NCI-H226 (cell line): Measurements from ENCODE around the gene MAPK8IP3.
"Not testable (repeated sequence)": the region's sequence is repeated elsewhere in the genome, so short reads cannot be mapped to it uniquely, and the experiment has no call there.

Experiments
- DNase-seq: peaks from one replicate; pipeline ENCODE4 v3.0.0-alpha.2; 2015

The MAPK8IP3 gene

DNA sequence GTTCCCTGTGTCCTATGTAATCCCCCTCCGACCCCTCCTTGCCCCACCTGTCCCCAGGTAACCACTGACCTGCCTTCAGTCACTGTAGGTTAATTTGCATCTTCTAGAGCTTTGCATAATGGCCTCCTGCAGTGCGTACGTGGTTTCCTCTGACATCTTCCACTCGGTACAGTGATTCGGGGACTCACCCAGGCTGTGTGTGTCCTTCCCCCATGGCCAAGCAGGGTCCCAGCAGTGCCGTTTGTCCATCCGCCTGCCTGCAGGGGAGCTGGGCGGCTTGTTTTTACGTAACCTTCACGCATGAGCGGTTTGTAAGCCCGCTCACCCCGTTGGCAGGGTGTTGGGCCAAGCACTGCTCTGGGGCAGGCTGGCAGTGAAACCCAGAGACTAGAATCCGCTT lies 7.9 kb downstream of the MAPK8IP3 start:
- DNase-seq = no peak

DNA sequence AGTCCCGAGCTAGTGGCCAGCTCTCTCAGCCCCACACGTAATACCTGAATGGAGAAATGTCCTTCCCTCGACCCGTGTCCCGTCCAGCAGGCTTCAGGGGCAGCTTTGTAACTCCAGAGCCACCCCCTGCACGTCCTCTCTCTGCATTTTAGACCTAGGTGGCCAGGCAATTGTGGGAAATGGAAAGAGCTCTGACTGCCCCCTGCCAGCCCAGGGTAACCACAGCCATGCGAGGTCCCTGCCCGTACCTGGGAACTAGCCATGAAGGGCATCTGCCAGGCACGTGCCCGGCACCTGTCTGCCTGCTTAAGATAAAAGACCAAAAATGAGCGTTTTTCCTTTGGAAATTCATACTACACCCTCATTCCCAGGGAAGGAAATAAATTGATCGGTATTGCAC lies 9.2 kb downstream of the MAPK8IP3 start:
- no peak for DNase-seq

DNA sequence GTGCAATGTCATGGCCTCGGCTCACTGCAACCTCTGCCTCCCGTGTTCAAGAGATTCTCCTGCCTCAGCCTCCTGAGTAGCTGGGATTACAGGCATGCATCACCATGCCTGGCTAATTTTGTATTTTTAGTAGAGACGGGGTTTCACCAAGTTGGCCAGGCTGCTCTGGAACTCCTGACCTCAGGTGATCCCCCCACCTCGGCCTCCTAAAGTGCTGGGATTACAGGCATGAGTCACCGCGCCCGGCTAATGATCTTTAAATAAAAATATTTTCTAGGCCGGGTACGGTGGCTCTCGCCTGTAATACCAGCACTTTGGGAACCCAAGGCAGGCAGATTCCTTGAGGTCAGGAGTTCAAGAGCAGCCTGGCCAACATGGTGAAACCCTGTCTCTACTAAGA lies 12.2 kb downstream of the MAPK8IP3 start:
- not testable (repeated sequence) for DNase-seq

DNA sequence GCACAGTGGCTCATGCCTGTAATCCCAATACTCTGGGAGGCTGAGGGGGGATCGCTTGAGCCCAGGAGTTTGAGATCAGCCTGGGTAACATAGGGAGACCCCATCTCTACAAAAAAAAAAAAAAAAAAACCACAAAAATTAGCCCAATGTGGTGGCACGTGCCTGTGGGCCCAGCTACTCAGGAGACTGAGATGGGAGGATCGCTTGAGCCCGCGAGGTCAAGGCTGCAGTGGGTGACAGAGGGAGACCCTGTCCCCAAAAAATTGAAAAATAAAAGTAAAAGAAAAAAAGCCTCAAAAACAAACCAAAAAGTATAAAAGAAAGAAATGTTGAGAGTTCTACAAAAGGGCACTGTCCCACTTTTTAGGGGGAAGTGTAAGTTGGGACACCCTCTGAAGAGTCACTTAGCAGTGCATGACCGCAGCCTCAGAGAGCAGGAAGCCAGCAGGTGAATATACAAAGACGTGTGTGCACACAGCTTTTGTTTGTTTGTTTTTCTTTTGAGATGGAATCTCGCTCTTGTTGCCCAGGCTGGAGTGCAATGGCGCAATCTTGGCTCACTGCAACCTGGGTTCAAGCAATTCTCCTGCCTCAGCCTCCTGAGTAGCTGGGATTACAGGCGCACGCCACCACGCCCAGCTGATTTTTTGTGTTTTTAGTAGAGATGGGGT lies 13.7 kb downstream of the MAPK8IP3 start:
- not testable (repeated sequence) for DNase-seq

DNA sequence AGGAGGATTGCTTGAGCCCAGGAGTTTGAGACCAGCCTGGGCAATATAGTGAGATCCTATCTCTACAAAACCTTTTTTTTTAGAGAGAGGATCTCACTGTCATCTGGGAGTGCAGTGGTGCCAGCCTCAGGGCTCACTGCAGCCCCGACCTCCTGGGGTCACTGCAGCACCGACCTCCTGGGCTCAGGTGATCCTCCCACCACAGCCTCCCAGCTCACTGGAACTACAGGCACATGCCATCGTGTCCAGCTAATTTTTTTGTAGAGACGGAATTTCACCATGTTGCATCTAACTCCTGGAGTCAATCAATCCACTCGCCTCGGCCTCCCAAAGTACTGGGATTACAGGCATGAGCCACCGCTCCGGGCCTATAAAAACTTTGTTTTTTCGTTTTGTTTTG lies 15.4 kb downstream of the MAPK8IP3 start:
- no peak for DNase-seq

DNA sequence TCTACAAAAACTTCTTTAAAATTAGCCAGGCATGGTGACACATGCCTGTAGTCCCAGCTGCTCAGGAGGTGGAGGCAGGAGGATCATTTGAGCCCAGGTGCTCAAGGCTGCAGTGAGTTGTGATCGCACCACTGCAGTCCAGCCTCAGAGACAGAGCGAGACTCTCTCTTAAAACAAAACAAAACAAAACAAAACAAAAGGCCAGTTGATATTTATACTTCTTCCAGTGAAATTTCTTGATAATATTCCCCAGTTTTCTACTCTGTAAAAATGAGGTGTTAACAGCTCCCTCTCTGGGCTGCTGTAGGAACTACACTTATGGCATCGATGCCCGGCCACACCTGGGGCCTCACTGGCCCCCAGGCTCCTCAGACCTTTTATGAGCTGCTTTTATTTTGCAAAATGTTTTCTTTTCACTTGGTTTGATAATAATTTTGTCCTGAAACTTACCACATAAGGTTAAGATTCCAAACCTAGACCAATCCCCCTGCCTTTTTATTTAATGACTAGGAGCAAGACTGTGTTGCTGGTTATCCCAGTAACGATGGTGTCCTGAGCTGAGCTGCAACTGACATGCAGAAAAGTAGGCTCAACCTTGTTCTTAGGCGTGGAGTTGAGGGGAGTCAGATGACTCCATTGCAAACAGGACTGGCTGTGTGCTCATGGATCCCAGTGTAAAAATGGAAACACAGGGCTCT lies 17.6 kb downstream of the MAPK8IP3 start:
- DNase-seq = peak; percentile 8

DNA sequence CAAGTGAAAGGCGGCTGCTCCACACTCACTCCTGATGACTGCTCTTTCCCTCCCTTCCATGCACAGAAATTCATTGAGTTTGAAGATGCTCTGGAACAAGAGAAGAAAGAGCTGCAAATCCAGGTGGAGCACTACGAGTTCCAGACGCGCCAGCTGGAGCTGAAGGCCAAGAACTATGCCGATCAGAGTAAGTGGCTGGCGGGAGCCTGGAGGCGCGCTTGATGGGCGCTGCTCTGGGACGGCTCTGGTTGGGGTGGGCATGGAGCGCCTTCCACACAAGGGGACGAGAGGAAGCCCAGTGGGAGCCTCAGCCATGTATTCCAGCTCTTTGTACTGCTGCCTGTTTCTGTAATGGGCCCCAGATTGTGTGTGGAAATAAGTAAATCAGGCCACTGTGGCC lies 18.5 kb downstream of the MAPK8IP3 start:
- no peak for DNase-seq

DNA sequence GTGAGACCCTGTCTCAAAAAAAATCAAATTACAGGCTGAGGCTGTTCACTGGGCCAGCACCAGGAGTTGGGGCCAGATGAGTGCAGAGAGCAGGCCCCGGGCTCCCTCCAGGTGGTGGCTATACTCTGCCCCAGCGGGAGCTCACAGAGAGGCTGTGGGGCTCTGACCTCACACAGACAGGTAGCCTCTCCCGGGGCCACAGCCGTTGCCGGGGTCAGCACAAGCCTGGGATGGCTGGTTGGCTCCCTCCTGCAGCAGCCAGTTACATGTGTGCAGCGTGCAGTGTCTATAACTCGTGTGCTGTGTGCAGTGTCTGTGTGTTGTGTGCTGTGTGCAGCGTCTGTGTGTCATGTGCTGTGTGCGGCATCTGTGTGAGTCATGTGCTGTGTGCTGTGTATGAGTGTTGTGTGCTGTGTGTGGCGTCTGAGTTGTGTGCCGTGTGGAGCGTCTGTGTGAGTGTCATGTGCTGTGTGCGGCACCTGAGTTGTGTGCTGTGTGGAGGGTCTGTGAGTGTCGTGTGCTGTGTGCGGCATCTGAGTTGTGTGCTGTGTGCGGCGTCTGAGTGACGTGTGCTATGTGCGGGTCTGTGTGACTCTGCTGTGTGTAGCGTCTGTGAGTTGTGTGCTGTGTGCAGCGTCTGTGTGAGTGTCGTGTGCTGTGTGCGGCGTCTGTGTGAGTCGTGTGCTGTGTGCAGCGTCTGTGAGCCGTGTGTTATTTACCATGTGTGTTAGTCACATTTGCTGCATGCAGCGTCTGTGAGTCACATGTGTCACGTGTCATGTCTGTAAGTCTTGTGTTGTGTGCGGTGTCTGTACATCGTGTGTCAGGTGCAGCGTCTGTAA lies 20.9 kb downstream of the MAPK8IP3 start:
- DNase-seq = no peak

DNA sequence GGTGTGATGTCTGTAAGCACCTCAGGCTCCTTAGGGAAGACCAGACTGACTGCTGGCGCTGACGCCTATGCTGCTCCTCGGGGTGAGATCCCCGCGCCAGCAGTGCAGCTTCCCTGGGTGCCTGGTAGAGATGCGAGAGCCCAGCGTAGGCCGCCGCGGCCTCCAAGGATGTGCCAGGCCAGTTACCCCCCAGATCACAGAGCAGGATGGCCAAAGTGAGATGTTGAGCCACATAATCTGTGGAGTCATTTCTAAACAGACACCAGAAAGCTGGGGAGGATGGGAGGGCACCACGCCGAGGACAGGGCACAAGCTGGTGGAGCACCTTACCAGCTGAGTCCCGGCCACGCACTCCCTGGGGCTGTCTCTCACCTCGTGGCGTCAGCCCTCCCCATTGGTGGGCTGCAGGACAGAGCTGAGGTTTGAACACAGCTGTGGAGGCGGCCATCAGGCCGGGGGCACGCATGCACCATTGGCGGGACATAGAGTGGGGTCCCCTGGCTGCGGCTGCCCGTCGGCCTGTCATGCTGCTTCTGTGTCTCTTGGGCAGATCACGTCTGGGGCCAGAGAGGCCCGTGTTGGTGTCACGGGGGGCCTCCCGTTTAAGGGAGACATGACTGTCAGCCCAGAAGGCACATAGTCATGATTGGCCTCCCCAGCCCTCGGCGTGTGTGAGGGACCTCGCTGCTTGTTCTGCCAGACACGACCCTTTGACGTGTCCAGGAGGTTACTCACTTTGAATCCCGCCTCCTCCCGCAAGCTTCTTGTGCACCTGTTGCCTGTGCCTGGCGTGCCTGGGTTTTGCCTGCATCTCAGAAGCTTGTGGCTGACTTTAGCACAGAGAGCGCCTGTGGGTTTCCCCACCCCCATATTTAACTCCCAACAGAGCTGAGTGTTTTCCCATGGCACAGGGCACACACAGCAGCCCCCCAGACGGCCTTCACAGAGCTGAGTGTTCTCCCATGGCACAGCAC lies 21.9 kb downstream of the MAPK8IP3 start:
- no peak for DNase-seq

DNA sequence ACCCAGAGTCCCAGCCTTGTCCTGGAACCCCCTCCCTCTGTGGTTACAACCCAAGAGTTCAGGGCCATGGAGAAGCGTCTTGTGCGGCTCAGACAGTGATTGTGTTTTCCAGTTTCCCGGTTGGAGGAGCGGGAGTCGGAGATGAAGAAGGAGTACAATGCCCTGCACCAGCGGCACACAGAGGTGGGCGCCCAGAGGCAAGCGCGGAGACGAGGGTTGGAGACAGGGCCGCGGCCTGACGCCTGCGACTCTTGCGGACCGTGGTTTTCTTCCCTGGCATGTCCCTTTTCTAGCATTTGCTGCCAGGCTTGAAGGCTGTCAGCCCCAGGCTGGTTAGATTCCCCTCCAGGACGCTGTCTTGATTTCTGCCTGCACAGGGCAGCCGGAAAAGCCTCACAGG lies 23.0 kb downstream of the MAPK8IP3 start:
- DNase-seq = no peak

DNA sequence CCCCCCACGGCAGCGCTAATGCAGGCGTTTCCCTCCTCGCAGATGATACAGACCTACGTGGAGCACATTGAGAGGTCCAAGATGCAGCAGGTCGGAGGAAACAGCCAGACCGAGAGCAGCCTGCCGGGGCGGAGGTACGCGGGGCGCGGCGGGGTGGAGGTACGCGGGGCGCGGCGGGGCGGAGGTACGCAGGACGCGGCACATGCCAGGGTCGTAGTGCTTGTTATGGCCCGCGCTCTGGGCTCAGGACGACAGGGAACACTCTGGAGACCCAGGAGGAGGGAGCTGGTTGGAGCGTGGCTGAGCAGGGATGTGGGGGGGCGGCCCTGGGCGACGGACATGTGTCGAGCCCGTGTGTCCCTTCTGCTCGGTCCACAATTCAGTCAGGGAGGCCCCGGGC lies 23.4 kb downstream of the MAPK8IP3 start:
- DNase-seq = no peak

DNA sequence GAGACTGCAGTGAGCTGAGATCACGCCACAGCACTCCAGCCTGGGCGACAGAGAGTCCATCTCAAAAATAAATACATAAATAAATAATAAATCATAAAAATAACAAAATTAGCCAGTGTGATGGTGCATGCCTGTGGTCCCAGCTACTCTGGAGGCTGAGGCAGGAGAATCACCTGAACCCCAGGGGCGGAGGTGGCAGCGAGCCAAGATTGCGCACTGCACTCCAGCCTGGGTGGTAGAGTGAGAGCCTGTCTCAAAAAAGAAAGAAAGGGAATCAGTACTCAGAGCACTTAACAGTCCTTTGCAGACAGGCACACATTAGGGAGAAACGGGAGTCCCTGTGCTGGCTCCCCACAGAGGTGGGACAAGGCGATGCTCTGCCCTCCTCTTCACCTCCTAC lies 25.1 kb downstream of the MAPK8IP3 start:
- DNase-seq = no peak

DNA sequence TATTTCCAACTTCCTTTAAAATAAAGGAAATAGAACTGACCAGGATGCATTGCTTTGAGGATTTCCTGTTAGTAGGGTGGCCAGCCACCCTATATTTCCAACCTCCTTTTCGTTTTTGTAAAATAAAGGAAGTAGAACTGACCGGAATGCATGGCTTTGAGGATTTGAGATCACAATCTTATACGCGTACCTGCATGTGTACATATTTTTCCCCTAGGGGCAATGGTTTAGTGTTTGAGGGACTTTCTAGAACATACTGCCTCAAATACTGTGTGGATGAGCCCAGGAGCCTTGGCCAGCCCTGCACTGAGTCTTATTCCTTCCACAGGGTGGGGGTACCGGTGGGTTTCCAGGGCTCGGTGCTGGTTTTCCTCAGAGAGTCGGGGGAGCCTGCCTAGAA lies 25.6 kb downstream of the MAPK8IP3 start:
- DNase-seq = no peak

DNA sequence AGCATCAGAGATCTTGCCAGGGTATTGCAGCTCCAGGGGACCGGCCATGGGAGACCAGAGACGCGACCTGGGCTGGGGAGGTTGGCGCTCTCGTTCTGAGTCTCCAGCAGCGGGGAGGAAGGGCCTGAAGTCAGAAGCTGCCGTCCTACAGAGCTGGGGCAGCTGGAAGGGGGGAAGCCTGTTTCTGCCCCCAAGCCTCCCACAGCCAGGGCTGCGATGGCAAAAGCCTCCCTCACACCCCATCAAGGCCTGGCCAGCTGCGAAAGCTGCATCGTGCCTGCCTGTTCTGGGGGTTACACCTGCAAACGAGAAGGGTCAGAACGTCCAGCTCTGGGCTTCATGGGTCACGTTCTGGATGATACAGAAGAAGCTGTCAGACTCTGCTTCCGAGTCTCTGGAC lies 26.1 kb downstream of the MAPK8IP3 start:
- no peak for DNase-seq

DNA sequence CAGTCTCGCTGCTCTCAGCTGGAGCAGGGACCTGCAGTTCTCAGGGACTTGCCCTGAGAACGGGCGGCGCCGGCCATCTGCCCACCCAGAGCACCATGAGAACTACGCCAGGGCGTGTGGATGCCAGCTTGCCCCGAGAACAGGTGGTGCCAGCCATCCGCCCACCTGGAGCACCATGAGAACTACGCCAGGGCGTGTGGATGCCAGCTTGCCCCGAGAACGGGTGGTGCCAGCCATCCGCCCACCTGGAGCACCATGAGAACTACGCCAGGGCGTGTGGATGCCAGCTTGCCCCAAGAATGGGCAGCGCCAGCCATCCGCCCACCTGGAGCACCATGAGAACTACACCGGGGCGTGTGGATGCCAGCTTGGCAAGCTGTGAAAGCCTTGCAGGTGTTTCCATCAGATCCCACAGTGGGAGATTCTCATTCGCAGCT lies 26.6 kb downstream of the MAPK8IP3 start:
- not testable (repeated sequence) for DNase-seq

DNA sequence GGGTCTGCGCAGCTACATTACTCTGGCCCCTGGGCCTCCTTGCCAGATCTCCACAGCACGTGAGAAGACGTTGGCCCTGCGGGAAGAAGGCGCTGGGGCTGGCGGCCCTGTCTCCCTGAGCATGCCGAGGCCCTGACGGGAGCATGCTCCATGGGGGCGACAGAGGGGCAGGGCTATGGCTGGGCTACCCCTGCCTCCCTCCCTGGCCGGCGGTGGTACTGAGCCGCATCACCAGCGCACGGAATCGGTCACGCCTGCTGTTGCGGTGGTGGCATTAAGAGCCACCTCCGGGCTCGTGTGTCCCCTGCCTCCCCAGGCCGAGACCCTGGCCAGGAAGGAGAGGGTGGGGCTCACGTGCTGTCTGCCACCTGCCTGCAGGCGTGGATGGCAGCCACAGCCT lies 28.1 kb downstream of the MAPK8IP3 start:
- DNase-seq = no peak

DNA sequence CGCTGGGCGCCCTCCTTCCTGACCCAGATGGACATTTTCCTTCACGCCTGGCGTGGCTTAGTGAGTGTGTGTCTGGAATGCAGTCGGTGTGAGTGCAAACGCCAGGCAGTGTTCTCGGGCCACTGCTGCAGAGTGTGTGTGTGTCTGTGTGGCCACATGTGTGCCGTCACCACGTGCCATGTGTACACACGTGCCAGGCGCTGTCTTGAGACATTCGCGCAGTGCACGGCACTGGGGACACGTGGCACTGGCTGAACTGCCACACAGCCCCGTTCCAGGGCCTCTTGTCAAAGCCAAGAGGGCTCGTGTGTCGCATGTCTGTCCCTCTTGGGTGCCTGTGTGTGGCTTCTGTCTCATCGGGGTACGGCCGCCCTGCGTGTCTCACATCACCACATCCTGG lies 28.8 kb downstream of the MAPK8IP3 start:
- no peak for DNase-seq

DNA sequence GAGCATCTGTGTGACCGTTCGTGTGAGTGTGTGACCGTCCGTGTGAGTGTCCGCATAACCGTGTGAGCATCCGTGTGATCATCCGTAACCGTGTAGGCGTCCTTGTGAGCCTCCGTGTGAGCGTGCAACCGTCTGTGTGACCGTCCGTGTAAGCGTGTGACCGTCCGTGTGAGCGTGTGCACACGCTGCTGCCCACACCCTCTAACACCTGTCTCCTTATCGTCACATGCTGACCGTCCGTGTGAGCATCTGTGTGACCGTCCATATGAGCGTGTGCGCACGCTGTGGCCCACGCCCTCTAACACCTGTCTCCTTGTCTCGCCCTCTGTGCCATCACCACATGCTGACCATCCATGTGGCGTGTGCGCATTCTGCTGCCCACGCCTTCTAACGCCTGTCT lies 34.2 kb downstream of the MAPK8IP3 start:
- DNase-seq = no peak

DNA sequence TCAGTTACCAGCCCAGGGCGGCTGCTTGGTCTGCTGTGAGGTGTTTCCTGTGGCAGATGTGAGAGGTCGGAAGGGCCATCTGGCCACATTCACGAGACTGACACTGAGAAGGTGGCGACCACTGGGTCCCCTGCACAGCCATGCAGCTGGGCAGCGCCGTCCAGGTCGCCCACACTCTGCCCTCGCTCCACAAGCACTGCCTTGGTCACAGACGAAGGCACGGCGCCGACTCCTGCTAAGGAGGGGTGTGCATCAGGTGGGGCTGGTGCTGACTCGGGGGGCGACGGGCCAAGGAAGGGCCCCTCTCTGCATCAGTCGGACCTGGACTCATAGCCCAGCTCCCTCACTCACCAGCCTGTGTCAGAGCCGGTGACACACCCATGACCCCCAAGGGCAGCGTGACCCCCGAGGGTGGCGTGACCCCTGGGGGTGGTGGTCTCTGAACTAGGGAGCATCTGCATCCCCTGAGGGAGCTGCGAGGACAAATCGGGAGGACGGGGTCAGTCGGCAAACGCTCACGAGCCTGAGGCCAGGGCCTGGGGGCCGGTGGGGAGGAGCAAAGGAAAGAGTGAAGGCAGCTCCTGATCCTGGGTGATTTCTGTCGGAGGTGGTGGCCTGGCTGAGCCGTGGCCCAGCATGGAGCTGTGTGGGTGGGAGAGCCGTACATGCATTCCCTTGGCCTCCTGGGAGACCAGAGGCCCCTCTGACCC lies 34.9 kb downstream of the MAPK8IP3 start:
- no peak for DNase-seq

DNA sequence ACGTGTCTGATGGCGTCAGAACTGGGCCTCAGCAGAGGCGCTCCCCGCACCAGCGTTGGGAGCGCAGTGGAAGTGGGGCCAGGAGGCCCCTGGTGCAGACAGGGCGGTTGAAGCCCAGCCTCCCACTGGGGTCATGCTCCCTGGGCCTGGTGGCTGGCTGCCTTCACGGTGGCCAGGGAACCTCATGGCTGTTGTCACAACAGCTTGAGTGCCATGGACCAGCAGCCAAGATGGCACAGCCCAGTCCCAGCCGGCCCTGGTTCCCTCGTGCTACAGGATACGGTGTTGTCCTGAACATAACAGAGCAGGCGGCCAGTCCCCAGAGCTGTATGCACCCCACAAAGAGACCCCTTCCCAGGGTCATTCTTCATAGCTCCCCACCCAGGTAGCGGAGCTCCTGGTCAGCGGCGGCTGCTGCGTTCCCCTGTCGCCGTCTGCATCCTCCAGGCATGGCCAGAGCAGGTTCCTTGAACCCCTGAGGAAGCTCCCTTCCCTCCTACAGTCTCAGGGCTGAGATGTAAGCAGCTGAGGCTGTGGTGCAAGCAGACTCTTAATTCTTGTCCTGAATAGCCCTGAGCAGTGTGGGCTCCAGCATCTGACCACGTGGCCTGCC lies 35.7 kb downstream of the MAPK8IP3 start:
- DNase-seq = no peak
